Loucy (cell line): ENCODE data around the gene TRPV4.

ENCODE experiments used
- H2AFZ ChIP-seq: fragments of 200-600 bp; sonication (generic); 2 replicates; pipeline ENCODE4 v1.6.0; 2016; ENCODE audit warnings: antibody characterized with exemption, mild to moderate bottlenecking, low read length, moderate library complexity
- H3F3A ChIP-seq: fragments of 200-600 bp; 2 replicates; pipeline ENCODE4 v1.6.0; 2016; ENCODE audit warnings: antibody characterized with exemption, low read depth, mild to moderate bottlenecking
- H3K27me3 ChIP-seq: fragments of 200-600 bp; sonication (generic); 2 replicates; pipeline ENCODE4 v1.6.1; 2014; ENCODE audit warnings: low read length, mild to moderate bottlenecking; ENCODE audit not compliant: insufficient read depth, poor library complexity, severe bottlenecking
- H3K36me3 ChIP-seq: fragments of 200-600 bp; sonication (generic); 2 replicates; pipeline ENCODE4 v1.6.1; 2016; ENCODE audit warnings: low read length; ENCODE audit not compliant: insufficient read depth
- H3K4me1 ChIP-seq: fragments of 200-600 bp; sonication (generic); 2 replicates; pipeline ENCODE4 v1.5.1; 2014; ENCODE audit warnings: low read length, mild to moderate bottlenecking; ENCODE audit not compliant: insufficient read depth, poor library complexity, severe bottlenecking
- H3K4me2 ChIP-seq: fragments of 200-600 bp; sonication (generic); 2 replicates; pipeline ENCODE4 v1.6.0; 2014; ENCODE audit warnings: antibody characterized with exemption, low read length, low read depth, mild to moderate bottlenecking; ENCODE audit not compliant: poor library complexity, severe bottlenecking
- H3K4me3 ChIP-seq: fragments of 200-600 bp; sonication (generic); 2 replicates; pipeline ENCODE4 v1.5.1; 2014; ENCODE audit warnings: low read length, mild to moderate bottlenecking, mixed read lengths; ENCODE audit not compliant: poor library complexity, severe bottlenecking
- H3K79me2 ChIP-seq: fragments of 200-600 bp; sonication (generic); 2 replicates; pipeline ENCODE4 v1.6.1; 2014; ENCODE audit warnings: low read length; ENCODE audit not compliant: insufficient read depth
- H3K9ac ChIP-seq: fragments of 200-600 bp; sonication (generic); 2 replicates; pipeline ENCODE4 v1.6.0; 2014; ENCODE audit warnings: mild to moderate bottlenecking, low read depth, low read length, moderate library complexity; ENCODE audit not compliant: poor library complexity, severe bottlenecking
- H3K9me2 ChIP-seq: fragments of 200-600 bp; sonication (generic); replicated peaks from 2 replicates; pipeline ENCODE4 v1.6.1; 2016; ENCODE audit warnings: low read depth, low read length, mixed read lengths
- H3K9me3 ChIP-seq: fragments of 200-600 bp; sonication (generic); 2 replicates; pipeline ENCODE4 v1.6.1; 2014; ENCODE audit warnings: mild to moderate bottlenecking, antibody characterized with exemption, low read length, low read depth; ENCODE audit not compliant: insufficient read depth
- H4K20me1 ChIP-seq: fragments of 200-600 bp; sonication (generic); 2 replicates; pipeline ENCODE4 v1.6.0; 2014; ENCODE audit warnings: antibody characterized with exemption, low read length, mild to moderate bottlenecking; ENCODE audit not compliant: insufficient read depth, poor library complexity, severe bottlenecking
- EZH2phosphoT487 ChIP-seq: fragments of 200-600 bp; IDR thresholded peaks from 2 replicates; pipeline ENCODE4 v1.6.1; 2018; ENCODE audit warnings: antibody characterized with exemption, mild to moderate bottlenecking, moderate library complexity, borderline replicate concordance
- TF ChIP-seq, protein P1 (sequence below): fragments of 200-600 bp; sonication (generic); conservative IDR thresholded peaks from 2 replicates; pipeline ENCODE4 v1.5.1; 2014; ENCODE audit warnings: mild to moderate bottlenecking, antibody characterized with exemption, low read length

Gene TRPV4

DNA sequence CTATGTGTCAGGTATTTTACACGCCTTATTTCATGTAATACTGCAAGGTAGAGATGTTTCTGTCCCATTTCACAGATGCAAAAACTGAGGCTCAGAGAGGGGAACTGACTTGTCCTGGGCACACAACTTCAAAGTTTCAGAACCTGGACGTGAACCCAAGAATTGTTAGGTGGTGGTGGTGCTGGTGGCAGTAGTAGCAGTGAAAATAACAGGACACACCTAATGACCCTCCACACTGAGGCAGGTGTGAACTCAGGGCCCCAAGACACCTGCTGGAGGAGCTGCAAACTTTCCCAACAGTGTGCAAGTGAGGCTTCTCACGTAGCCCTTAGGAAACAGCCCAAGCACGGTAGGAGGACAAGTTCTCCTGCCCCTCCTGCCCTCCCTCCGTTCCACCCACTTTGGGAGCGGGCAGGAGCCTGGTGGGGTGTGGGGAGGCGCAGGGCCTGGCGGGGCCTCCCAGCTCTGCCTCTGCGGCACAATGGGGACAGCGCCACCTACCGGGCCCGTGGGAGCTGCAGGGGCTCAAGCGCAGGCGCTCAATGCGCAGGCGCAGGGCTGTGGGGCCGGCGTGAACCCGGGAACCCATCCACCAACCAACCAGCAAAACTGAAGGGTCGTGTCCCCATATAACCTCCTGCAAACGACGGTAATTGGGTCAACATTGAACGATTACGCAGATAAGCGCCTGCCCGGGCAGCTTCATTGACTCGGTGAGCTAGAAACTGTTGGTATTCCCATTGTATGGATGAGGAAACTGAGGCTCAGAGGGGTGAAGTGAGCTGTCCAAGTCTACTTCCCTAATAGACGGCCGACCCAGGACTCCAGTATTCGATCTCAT is 12.0 kb upstream of the TRPV4 start:
- Histone ChIP-seq H3K27me3 (no peaks in the 10 kb centered on the region), H3K4me2 (peak overlapping the region; percentile 50), H3K79me2 (no peaks in the 10 kb centered on the region), H4K20me1 (no peaks in the 10 kb centered on the region), H3F3A (no peaks in the 10 kb centered on the region), H3K9me2 (no peaks in the 10 kb centered on the region), H3K9me3 (no peaks in the 10 kb centered on the region), H3K36me3 (no peaks in the 10 kb centered on the region), H3K4me1 (no peaks in the 10 kb centered on the region), H2AFZ (no peak overlapping the region), H3K4me3 (no peak overlapping the region), H3K9ac (no peak overlapping the region)
- TF ChIP-seq, protein P1, sequence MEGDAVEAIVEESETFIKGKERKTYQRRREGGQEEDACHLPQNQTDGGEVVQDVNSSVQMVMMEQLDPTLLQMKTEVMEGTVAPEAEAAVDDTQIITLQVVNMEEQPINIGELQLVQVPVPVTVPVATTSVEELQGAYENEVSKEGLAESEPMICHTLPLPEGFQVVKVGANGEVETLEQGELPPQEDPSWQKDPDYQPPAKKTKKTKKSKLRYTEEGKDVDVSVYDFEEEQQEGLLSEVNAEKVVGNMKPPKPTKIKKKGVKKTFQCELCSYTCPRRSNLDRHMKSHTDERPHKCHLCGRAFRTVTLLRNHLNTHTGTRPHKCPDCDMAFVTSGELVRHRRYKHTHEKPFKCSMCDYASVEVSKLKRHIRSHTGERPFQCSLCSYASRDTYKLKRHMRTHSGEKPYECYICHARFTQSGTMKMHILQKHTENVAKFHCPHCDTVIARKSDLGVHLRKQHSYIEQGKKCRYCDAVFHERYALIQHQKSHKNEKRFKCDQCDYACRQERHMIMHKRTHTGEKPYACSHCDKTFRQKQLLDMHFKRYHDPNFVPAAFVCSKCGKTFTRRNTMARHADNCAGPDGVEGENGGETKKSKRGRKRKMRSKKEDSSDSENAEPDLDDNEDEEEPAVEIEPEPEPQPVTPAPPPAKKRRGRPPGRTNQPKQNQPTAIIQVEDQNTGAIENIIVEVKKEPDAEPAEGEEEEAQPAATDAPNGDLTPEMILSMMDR: peak; percentile 82
- no peak for TF ChIP-seq EZH2phosphoT487

DNA sequence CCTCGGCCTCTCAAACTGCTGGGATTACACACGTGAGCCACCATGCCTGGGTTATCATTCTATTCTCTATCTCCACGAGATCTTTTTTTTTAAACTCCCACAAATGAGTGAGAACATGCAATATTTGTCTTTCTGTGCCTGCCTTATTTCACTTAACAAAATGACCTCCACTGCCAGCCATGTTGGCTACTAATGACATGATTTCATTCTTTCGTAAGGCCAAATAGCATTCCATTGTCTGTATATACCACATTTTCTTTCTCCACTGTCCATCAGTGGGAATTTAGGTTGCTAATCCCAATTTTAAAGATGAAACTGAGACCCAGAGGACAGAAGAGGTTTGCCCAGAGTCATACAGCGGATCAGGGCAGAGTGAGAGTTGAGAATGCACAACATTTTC is 10.9 kb upstream of the TRPV4 start:
- no peak overlapping the region for H3K4me3 ChIP-seq
- H3K79me2 ChIP-seq: no peaks in the 10 kb centered on the region
- no peak overlapping the region for H2AFZ ChIP-seq
- H3K9ac ChIP-seq: no peak overlapping the region
- TF ChIP-seq, protein P1: no peak
- H3K9me2 ChIP-seq: no peaks in the 10 kb centered on the region
- no peaks in the 10 kb centered on the region for H3K9me3 ChIP-seq
- no peaks in the 10 kb centered on the region for H3K36me3 ChIP-seq
- no peaks in the 10 kb centered on the region for H4K20me1 ChIP-seq
- H3F3A ChIP-seq: no peaks in the 10 kb centered on the region
- H3K4me1 ChIP-seq: no peaks in the 10 kb centered on the region
- H3K4me2 ChIP-seq: no peak overlapping the region
- H3K27me3 ChIP-seq: no peaks in the 10 kb centered on the region

DNA sequence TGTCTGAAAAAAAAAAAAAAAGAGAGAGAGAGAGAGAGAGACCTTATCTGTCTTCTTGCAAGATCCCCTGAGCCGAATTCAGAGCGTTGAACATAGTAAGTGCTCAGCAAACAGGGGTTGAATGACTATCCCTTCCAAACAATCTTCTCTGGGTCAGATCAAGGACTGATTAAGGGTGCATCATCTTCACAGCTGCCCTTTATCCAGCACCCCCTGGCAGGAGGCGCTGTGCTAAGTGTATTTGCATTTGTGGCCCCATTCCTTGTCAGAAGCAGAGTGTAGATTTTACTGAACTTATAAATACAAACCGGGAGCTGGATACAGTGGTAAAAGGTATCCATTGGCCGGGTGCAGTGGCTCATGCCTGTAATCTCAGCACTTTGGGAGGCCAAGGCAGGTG is 8.8 kb upstream of the TRPV4 start:
- H3K4me1 ChIP-seq: no peaks in the 10 kb centered on the region
- no peaks in the 10 kb centered on the region for H3K36me3 ChIP-seq
- H3K9ac ChIP-seq: no peak overlapping the region
- no peak overlapping the region for H3K4me2 ChIP-seq
- no peaks in the 10 kb centered on the region for H4K20me1 ChIP-seq
- H3K79me2 ChIP-seq: no peaks in the 10 kb centered on the region
- H3F3A ChIP-seq: no peaks in the 10 kb centered on the region
- TF ChIP-seq EZH2phosphoT487: no peak
- TF ChIP-seq, protein P1: no peak
- H2AFZ ChIP-seq: no peak overlapping the region
- no peaks in the 10 kb centered on the region for H3K27me3 ChIP-seq
- H3K9me2 ChIP-seq: no peaks in the 10 kb centered on the region
- no peaks in the 10 kb centered on the region for H3K9me3 ChIP-seq
- no peak overlapping the region for H3K4me3 ChIP-seq
